KBM-7 (cell line): ENCODE measurements around the gene MORC3.
A peak's percentile ranks its signal among the peaks of the same experiment; 100 is the strongest.
"Not testable (repeated sequence)": the region's sequence is repeated elsewhere in the genome, so short reads cannot be mapped to it uniquely, and the experiment has no call there.

Source experiments
- DNase-seq: peaks from one replicate; pipeline ENCODE4 v3.0.0-alpha.2; 2015
- in situ Hi-C: fragments of 300-500 bp; cut with MboI; formaldehyde crosslinking; loops from 2 replicates; pipeline ENCODE4 v1.14.3; 2020; ENCODE audit warnings: low sequenced_read_pairs, low pct_unique_long_range_greater_than_20kb, mixed read lengths

The MORC3 gene, protein sequence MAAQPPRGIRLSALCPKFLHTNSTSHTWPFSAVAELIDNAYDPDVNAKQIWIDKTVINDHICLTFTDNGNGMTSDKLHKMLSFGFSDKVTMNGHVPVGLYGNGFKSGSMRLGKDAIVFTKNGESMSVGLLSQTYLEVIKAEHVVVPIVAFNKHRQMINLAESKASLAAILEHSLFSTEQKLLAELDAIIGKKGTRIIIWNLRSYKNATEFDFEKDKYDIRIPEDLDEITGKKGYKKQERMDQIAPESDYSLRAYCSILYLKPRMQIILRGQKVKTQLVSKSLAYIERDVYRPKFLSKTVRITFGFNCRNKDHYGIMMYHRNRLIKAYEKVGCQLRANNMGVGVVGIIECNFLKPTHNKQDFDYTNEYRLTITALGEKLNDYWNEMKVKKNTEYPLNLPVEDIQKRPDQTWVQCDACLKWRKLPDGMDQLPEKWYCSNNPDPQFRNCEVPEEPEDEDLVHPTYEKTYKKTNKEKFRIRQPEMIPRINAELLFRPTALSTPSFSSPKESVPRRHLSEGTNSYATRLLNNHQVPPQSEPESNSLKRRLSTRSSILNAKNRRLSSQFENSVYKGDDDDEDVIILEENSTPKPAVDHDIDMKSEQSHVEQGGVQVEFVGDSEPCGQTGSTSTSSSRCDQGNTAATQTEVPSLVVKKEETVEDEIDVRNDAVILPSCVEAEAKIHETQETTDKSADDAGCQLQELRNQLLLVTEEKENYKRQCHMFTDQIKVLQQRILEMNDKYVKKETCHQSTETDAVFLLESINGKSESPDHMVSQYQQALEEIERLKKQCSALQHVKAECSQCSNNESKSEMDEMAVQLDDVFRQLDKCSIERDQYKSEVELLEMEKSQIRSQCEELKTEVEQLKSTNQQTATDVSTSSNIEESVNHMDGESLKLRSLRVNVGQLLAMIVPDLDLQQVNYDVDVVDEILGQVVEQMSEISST

DNA sequence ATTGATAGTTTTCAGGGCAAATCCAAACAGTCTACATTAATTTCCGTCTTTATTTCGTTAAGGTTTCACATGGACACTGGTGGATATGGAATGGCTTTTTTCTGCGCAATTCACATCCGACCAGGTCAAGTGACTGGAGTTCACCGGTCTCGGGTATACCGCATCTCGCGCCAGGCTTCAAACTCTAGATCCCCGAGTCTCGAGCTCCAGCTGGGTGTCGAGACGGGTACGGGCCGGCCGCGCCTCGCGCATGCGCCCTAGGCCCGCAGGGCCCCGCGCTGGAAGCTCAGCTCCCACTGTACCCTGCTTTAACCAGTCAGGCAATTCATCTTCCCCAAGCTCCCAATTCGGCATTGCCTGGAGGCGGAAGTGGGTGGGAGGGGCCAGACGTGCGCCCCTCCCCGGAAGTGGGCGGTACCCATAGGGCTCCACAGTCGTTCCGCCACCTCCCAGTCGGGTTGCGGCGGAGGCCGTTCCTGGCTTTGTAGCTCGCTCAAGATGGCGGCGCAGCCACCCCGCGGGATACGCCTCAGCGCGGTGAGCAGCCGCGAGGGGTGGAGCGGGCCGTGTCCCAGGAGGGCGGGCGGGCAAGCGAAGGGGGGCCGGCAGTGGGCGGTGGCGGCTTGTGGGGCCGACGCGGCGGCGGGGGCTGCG is at the start of gene MORC3:
Gene MORC3 (plus strand): TSS at position 431 of the 654 bp plus-strand sequence. CDS start 68 bp downstream, at position 499.
- peak; percentile 100 for DNase-seq
- in situ Hi-C loops = no loop called here

DNA sequence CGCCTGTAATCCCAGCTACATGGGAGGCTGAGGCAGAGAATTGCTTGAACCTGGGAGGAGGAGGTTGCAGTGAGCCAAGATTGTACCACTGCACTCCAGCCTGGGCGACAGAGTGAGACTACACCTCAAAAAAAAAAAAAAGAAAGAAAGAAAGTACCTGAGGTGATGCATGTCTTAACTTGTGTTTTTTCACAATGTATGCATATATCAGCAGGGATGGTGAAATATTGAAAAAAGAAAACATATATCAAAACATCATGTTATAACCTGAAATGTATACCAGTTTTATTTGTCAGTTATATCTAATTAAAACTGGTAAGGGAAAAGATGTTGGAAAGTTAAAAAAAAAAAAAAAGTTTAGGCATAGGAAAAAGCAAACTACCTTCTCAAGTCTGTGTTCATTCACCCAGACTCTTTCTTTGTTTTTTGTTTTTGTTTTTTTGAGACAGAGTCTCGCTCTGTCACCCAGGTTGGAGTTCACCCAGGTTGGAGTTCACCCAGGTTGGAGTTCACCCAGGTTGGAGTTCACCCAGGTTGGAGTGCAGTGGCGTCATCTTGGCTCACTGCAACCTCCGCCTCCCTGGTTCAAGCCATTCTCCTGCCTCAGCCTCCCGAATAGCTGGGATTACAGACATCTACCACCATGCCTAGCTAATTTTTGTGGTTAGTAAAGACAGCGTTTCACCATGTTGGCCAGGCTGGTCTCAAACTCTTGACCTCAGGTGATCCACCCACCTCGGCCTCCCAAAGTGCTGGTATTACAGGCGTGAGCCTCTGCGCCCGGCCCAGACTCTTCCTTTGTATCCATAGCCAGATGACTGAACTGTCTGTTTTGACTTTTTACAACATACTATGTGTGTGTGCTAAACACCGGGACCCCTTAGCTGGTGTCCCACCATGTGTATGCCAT is 49.0 kb upstream of the MORC3 start:
- DNase-seq, in situ Hi-C loops: not testable (repeated sequence)

DNA sequence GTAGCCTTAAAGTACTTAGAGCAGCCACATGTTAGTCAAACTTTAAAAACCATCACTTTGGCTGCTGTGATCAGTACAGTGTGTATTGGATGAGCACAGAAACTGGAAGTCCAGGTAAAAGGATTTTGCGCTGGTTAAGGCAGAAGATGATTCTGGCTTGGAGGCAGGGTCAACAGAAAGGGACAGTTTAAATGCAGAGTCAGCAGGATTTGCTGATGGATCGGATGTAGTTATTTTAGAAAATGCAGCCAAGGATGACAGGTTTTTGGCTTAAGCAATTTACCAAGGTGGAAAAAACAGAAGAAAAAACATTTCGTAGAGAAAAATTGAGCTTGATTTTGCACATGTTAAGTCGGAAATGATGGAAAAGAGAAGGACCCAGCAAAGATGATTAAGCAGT is 45.9 kb upstream of the MORC3 start:
- in situ Hi-C loops = no loop called here

DNA sequence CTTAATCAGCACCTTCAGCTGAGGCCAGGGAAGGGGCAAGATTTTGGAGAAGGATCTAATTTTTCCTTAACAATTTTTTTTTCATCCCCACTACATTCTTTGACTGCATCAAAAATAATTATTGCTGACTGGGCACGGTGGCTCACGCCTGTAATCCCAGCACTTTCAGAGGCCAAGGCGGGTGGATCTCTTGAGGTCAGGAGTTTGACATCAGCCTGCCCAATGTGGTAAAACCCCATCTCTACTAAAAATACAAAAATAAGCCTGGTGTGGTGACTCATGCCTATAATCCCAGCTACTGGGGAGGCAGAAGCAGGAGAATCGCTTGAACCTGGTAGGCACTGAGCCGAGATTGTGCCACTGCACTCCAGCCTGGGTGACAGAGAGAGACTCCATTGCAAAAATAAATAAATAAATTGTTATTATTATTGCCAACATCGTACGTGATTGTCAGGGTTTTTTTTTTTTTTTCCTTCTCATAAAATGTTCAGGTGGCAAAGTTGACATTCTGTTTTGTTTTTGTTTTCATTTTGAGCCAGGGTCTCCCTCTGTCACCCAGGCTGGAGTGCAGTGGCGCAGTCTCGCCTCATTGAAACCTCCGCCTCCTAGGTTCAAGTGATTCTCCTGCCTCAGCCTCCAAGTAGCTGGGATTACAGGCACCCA is 37.3 kb upstream of the MORC3 start:
- in situ Hi-C loops = no loop called here
- DNase-seq = no peak

More for the DNA sequence above, 45.9 kb upstream of the MORC3 start:
- no peak for DNase-seq

DNA sequence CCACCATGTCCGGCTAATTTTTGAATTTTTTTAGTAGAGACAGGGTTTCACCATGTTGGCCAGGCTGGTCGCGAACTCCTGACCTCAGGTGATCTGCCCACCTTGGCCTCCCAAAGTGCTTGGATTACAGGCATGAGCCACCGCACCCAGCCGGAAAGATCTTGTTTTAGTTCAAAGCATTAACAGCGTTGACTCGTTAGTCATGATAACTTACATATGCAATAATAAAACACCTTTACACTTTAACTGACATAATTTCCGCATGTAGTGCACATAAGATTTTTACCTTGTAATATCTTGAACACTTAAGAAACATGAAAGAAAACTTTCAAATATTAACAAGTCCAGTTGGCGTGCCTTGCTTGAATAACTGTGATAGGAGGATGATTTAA is 36.8 kb upstream of the MORC3 start:
- DNase-seq, in situ Hi-C loops: not testable (repeated sequence)

DNA sequence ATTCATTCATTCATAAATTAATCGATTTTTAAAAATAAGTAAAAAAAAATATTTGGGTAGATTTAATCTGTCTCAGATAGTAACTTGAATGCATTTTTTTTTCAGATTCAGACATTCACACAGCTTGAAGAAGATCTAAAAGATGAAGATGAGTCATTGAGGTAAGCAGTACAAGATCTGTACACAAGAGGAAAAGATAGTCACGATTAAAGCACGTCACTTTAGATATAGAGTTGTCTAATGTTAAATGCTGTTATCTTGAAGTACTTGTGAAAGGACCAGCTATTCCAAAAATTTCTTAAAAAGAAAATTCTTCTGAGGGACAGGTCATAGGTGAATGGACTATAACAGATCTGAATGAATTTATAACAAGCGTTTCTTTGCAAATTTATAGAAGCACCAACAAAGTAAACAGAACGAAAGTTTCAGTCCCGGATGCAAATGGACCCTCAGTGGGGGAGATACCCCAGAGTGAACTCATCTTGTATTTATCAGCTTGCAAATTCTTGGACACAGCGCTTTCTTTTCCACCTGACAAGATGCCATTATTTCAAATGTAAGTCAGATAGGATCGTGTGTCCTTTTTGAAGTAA is 31.2 kb upstream of the MORC3 start:
- DNase-seq = no peak
- in situ Hi-C loops = no loop called here

DNA sequence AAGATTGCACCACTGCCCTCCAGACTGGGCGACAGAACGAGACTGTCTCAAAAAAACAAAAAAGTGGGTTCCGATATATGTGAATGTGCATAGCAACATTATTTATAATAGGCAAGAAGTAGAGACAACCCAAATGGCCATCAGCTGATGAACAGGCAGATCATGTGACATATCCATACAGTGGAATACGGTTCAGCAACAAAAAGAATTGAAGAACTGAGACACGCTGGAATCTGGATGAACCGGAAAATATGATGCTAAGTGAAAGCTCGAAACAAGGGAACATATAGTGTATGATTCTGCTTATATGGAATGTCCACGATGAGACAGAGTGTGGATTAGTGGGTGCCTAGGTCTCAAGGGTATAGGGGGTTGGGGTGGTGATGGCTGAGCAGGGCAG is 28.5 kb upstream of the MORC3 start:
- no peak for DNase-seq
- in situ Hi-C loops = no loop called here

DNA sequence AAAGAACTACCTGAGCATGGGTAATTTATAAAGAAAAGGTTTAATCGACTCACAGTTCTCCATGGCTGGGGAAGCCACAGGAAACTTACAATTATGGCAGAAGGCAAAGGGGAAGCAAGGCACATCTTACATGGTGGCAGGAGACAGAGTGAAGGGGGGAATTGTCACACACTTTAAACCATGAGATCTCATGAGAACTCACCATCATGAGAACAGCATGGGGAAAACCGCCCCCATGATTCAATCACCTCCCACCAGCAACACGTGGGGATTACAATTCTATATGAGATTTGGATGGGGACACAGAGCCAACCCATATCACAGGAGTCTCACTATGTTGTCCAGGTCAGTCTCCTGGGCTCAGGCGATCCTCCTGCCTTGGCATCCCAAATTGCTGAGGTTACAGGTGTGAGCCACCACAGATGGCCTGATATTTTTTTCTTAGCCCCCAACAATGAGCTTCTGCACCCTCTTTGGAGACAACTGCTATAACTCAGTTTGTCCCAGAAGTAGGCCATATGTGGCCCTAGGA is 22.5 kb upstream of the MORC3 start:
- in situ Hi-C loops = no loop called here
- no peak for DNase-seq

DNA sequence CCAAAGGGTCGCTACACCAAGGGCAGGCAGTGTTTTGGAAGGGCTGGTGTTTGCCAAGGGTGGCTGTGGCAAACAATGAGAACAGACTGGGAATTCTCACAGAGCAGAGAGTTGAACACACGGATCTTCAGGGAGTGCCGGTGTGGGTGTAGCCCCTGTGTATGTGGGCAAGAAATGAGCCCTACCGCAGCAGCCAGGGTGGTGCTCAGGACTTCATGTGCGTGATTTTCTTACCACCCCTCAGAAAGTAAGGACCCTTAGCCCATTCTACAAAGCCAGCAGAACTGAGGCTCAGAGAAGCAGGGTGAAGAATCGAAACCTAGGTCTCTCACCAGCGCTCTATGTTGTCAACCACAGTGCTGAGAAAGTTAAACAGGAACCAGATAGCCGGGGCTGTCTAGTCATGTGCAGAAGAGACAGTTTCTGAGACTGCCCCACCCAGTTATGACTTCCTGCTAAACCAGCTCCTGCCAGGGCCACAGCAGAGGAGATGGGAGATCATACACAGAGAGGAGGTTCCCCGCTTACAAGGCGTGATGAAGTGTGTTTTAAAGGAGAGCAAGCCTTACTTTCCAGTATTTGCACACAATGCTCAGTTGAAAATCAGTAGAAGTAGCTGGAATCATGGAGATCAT is 21.9 kb upstream of the MORC3 start:
- DNase-seq = peak; percentile 84
- in situ Hi-C loops = no loop called here

DNA sequence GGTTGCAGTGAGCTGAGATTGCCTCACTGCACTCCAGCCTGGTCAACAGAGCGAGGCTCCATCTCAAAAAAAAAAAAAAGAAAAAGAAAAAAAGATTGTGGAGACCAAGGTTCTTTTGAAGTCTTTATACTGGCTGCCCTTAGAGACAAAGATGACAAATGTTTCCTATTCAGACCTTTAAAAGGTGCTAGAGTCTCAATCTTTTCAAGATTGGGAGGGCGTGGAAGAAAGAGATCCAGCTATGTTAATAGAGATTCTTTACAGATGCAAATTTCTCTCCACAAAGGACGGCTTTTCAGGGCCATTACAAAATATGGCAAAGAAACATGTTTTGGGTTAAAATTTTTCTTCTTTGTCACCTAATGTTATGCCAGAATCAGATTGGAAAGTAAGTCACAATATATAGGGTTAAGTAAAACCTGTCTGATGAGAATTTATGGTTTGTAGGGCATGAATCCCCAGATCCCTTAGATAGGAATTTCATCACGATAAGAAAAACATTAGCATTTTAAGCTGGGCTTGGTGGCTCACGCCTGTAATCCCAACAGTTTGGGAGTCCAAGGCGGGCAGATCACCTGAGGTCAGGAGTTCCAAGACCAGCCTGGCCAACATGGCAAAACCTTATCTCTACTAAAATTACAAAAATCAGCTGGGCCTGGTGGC is 13.0 kb upstream of the MORC3 start:
- in situ Hi-C loops = no loop called here
- DNase-seq = no peak

DNA sequence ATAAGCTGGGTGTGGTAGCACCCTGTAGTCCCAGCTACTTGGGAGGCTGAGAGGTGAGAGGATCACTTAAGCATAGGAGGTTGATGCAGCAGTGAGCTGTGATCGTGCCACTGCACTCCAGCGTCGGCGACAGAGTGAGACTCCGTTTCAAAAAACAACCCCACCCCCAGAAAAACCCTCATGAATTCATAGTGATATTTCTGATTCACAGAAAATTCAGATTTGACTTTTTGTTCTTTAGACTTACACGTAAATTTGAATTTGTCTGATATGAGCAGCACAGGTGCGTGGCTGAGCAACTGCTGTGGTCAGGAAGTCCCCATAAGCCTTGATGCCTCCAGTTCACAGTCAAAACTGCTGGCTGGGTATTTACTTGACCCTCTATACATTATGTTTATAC is 10.0 kb upstream of the MORC3 start:
- in situ Hi-C loops = no loop called here
- no peak for DNase-seq

DNA sequence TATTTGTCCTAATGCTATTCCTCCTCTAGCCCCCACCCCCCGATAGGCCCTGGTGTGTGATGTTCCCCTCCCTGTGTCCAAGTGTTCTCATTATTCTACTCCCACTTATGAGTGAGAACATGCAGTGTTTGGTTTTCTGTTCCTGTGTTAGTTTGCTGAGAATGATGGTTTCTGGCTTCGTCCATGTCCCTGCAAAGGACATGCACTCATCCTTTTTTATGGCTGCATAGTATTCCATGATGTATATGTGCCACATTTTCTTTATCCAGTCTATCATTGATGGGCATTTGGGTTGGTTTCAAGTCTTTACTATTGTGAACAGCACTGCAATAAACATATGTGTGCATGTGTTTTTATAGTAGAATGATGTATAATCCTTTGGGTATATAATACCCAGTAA is 6.6 kb upstream of the MORC3 start:
- in situ Hi-C loops, DNase-seq: not testable (repeated sequence)

DNA sequence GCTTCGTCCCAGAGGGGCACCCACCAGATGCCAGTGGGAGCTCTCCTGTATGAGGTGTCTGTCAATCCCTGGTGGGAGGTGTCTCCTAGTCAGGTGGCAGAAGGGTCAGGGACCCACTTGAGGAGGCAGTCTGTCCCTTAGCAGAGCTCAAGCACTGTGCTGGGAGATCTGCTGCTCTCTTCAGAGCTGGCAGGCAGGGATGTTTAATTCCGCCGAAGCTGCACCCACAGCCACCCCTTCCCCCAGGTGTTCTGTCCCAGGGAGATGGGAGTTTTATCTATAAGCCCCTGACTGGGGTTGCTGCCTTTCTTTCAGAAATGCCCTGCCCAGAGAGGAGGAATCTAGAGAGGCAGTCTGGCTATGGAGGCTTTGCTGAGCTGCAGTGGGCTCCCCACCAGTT is 4.0 kb upstream of the MORC3 start:
- DNase-seq, in situ Hi-C loops: not testable (repeated sequence)

DNA sequence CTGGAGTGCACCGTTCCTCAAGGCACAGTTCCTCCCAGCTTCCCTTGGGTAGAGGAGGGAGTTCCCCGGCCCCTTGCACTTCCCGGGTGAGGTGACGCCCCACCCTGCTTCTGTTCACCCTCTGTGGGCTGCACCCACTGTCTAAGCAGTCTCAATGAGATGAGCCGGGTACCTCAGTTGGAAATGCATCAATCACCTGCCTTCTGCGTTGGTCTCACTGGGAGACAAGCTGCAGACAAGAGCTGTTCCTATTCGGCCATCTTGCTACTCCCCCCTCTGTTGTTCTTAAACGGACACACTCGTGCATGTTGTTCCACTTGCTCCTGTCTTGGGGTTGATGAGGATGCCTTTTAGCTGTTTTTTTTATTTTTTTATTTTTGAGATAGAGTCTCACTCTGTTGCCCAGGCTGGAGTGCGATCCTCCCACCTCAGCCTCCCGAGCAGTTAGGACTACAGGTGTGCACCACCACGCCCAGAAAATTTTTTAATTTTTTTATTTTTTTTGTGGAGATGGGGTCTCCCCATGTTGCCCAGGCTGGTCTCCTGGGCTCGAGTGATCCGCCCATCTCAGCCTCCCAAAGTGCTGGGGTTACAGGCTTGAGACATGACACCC is 3.0 kb upstream of the MORC3 start:
- in situ Hi-C loops = no loop called here

DNA sequence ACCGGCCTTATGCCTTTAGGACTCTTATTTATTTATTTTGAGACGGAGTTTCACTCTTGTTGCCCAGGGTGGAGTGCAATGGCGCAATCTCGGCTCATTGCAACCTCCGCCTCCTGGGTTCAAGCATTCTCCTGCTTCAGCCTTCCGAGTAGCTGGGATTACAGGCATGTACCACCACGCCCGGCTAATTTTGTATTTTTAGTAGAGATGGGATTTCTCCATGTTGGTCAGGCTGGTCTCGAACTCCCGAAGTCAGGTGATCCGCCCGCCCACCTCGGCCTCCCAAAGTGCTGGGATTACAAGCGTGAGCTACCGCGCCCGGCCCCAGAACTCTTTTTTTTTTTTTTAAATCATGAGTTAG is 611 bp upstream of the MORC3 start:
- DNase-seq, in situ Hi-C loops: not testable (repeated sequence)

More for the DNA sequence above, 3.0 kb upstream of the MORC3 start:
- no peak for DNase-seq
